Lower lobe of right lung (tissue), 2 donors: Measurements from ENCODE around the gene GALNT9. TPM values are rescaled to one million over a fixed set of nuclear protein-coding genes. Genes with fewer than 3 reads are reported as not detected.

Experiments used
- ATAC-seq, 2 donors: fragments of 200-7000 bp; cut with Tn5 transposase; one replicate each; pipeline ENCODE4 v1.9.1; 2020 to 2022; ENCODE audit warnings: mild to moderate bottlenecking in 2 of 2, moderate library complexity in 2 of 2
- DNase-seq: peaks from one replicate; pipeline ENCODE4 v3.0.0-alpha.2; 2020
- H3K27ac ChIP-seq: fragments of 200-600 bp; one replicate; pipeline ENCODE4 v1.8.0; 2022
- H3K27me3 ChIP-seq: fragments of 200-600 bp; one replicate; pipeline ENCODE4 v1.8.0; 2022; ENCODE audit warnings: low read depth
- H3K36me3 ChIP-seq: fragments of 200-600 bp; one replicate; pipeline ENCODE4 v1.8.0; 2022; ENCODE audit warnings: mild to moderate bottlenecking
- H3K4me1 ChIP-seq: fragments of 200-600 bp; one replicate; pipeline ENCODE4 v1.8.0; 2022
- H3K4me3 ChIP-seq: fragments of 200-600 bp; one replicate; pipeline ENCODE4 v1.8.0; 2022; ENCODE audit warnings: mild to moderate bottlenecking
- H3K9me3 ChIP-seq: fragments of 200-600 bp; one replicate; pipeline ENCODE4 v1.8.0; 2022
- CTCF ChIP-seq: fragments of 200-600 bp; IDR thresholded peaks from one replicate; pipeline ENCODE4 v1.8.0; 2022; ENCODE audit warnings: antibody characterized with exemption, mild to moderate bottlenecking
- intact Hi-C: fragments of 100-400 bp; cut with DNase I; formaldehyde crosslinking; loops from one replicate; pipeline ENCODE4 v1.11.0; 2022
- total RNA-seq: library from RNA; stranded (reverse); fragmentation: NEBNext Ultra II Directional; extraction: Animal tissue kit (Norgen Biotek cat#: 25700); gene quantifications from one replicate; pipeline ENCODE4 v1.2.1, GENCODE V29; 2021
- donor health status: DM: no; HTN: yes; CAD: no; lungs with severe emphysema.

The GALNT9 gene
- total RNA-seq, 1 donor from 2014 or later = not detected

- no peak overlapping the region for H3K4me3 ChIP-seq
- H3K27ac ChIP-seq = no peak overlapping the region
- no peaks in the 10 kb centered on the region for H3K4me1 ChIP-seq
- no peak for TF ChIP-seq CTCF
- H3K9me3 ChIP-seq = no peaks in the 10 kb centered on the region
- no peaks in the 10 kb centered on the region for H3K36me3 ChIP-seq
- ATAC-seq = no peak
- no peak for DNase-seq
- peaks cover 73% of the 10 kb centered on the region for H3K27me3 ChIP-seq
- intact Hi-C loops = no loop called here
Measured at GRCh38 chr12:132175496-132176384, 153.6 kb downstream of the GALNT9 start.

- ATAC-seq (no peak), DNase-seq (no peak)
- peaks cover 74% of the 10 kb centered on the region for H3K27me3 ChIP-seq
- no peaks in the 10 kb centered on the region for H3K9me3 ChIP-seq
- TF ChIP-seq CTCF = no peak
- no peak overlapping the region for H3K27ac ChIP-seq
- H3K4me3 ChIP-seq = no peak overlapping the region
- no peaks in the 10 kb centered on the region for H3K36me3 ChIP-seq
- intact Hi-C loops = no loop called here
- H3K4me1 ChIP-seq = no peaks in the 10 kb centered on the region
Measured at GRCh38 chr12:132174839-132175490, 154.4 kb downstream of the GALNT9 start.

GRCh38 chr12:132174015-132174838 is 155.2 kb downstream of the GALNT9 start:
- Histone ChIP-seq H3K27ac (no peak overlapping the region), H3K9me3 (no peaks in the 10 kb centered on the region), H3K36me3 (no peaks in the 10 kb centered on the region), H3K4me3 (no peak overlapping the region), H3K27me3 (peaks cover 71% of the 10 kb centered on the region), H3K4me1 (no peaks in the 10 kb centered on the region)
- TF ChIP-seq CTCF = no peak
- DNase-seq (no peak), ATAC-seq (no peak)
- intact Hi-C loops = no loop called here

GRCh38 chr12:132173135-132174014 is 156.0 kb downstream of the GALNT9 start:
- no peak for TF ChIP-seq CTCF
- Histone ChIP-seq H3K27ac (no peak overlapping the region), H3K27me3 (peaks cover 69% of the 10 kb centered on the region), H3K4me3 (no peak overlapping the region), H3K36me3 (no peaks in the 10 kb centered on the region), H3K4me1 (no peaks in the 10 kb centered on the region), H3K9me3 (no peaks in the 10 kb centered on the region)
- DNase-seq (no peak), ATAC-seq (no peak)
- intact Hi-C loops = no loop called here
